Pancreas (tissue), 10 donors: Measurements from ENCODE around the gene CYP1A2. TPM values are rescaled to one million over a fixed set of nuclear protein-coding genes. Genes with fewer than 3 reads are reported as not detected.

Source experiments
- ATAC-seq, 4 donors: fragments of 200-7000 bp; cut with Tn5 transposase; one replicate each; pipeline versions ENCODE4 v1.8.0 to v1.9.1; 2020; ENCODE audit warnings: mild to moderate bottlenecking in 4 of 4, moderate library complexity in 4 of 4
- DNase-seq, 6 donors: peaks; one replicate each; pipeline ENCODE4 v3.0.0-alpha.2; 2020
- FAIRE-seq: peaks from 2 replicates; lab custom pipeline; 2012; peaks lifted over from hg19 to GRCh38; lab: Jason Lieb, UNC
- H3K27ac ChIP-seq, 4 donors: fragments of 200-600 bp; sonication (generic); 1 replicate in 3 of 4; 2 replicates in 1 of 4; pipeline versions ENCODE4 v1.5.0 to v1.8.0; 2020
- H3K27me3 ChIP-seq, 4 donors: fragments of 200-600 bp; one replicate each; pipeline ENCODE4 v1.8.0; 2021
- H3K36me3 ChIP-seq, 3 donors: fragments of 200-600 bp; sonication (generic) in 1 of 3; one replicate each; pipeline versions ENCODE4 v1.5.0 to v1.8.0; 2020 to 2021
- H3K4me1 ChIP-seq, 3 donors: fragments of 200-600 bp; one replicate each; pipeline ENCODE4 v1.8.0; 2021
- H3K4me3 ChIP-seq, 4 donors: fragments of 200-600 bp; sonication (generic) in 2 of 4; one replicate each; pipeline versions ENCODE4 v1.5.0 to v1.8.0; 2020 to 2021
- H3K9me3 ChIP-seq, 4 donors: fragments of 200-600 bp; one replicate each; pipeline ENCODE4 v1.8.0; 2021
- CTCF ChIP-seq, 4 donors: fragments of 200-600 bp; sonication (generic) in 3 of 4; IDR thresholded peaks; one replicate each; pipeline versions ENCODE4 v1.5.0 to v1.8.0; 2021; ENCODE audit warnings: antibody characterized with exemption in 4 of 4
- WGBS, 2 donors: extraction: QIAGEN DNeasy Blood & Tissue Kit; methylation state at CpG; one replicate each; pipeline ENCODE4 v1.1.7; 2013; 5-methylcytosine and 5-hydroxymethylcytosine counted together
- intact Hi-C, 3 donors: fragments of 100-400 bp; cut with DNase I; formaldehyde crosslinking; loops; one replicate each; pipeline versions ENCODE4 v1.11.1 to v1.14.2; 2022
- polyA plus RNA-seq, 2 donors: library from polyadenylated mRNA; stranded (reverse); fragments of 200-250 nt; gene quantifications; one replicate each; pipeline ENCODE4 v1.2.3, GENCODE V29; 2013
- total RNA-seq, 6 donors: library from RNA; stranded (reverse); fragmentation: NEBNext Ultra II Directional in 4 of 6; extraction: Animal tissue kit (Norgen Biotek cat#: 25700) in 4 of 6; gene quantifications; one replicate each; pipeline versions ENCODE4 v1.2.1 to v1.2.4, GENCODE V29; 2021 to 2023
- donor health status: healthy with polysubstance abuse.
- donor health status: DM: no; HTN: no; CAD: no; lungs with moderate emphysema.
- donor health status: DM: no; HTN: no; CAD: no.
- donor health status: control.
- donor health status: control.
- donor health status: Bipolar disorder and iron deficiency.
- donor health status: DM: yes; HTN: yes; CAD: no.
- donor health status: DM: no; HTN: no; CAD: no.
- donor health status: DM: no; HTN: no; CAD: no.
- donor health status: DM: yes; HTN: yes; CAD: no.

Gene CYP1A2
- total and polyA plus RNA-seq, 8 donors, result 0.06 TPM; not detected in 7

GRCh38 chr15:74716651-74717050 lies 32.0 kb upstream of the CYP1A2 start:
- FAIRE-seq (no peak), DNase-seq (no peak), ATAC-seq (no peak)
- H3K4me3 ChIP-seq, result no peak overlapping the region
- no peaks in the 10 kb centered on the region for H3K4me1 ChIP-seq
- no peak for TF ChIP-seq CTCF (IDR thresholded peaks at IDR 0.05)
- H3K27me3 ChIP-seq, result no peaks in the 10 kb centered on the region
- no peaks in the 10 kb centered on the region for H3K9me3 ChIP-seq
- intact Hi-C loops, result no loop called here
- H3K36me3 ChIP-seq, result no peaks in the 10 kb centered on the region
- 66 to 74% methylated on average over 5 of the region's 5 CpGs for WGBS, 2 donors
- no peak overlapping the region for H3K27ac ChIP-seq

GRCh38 chr15:74722591-74722990 lies 26.1 kb upstream of the CYP1A2 start:
- ATAC-seq, result no peak
- peaks cover 0 to 5% (median 0%) of the 10 kb centered on the region in 3 donors for H3K4me1 ChIP-seq
- DNase-seq, result no peak
- H3K27ac ChIP-seq, result no peak overlapping the region
- intact Hi-C loops, result no loop called here
- no peaks in the 10 kb centered on the region for H3K27me3 ChIP-seq
- no peaks in the 10 kb centered on the region for H3K36me3 ChIP-seq
- FAIRE-seq, result no peak
- 75 to 83% methylated on average over 13 of the region's 13 CpGs for WGBS, 2 donors
- H3K9me3 ChIP-seq, result no peaks in the 10 kb centered on the region
- no peak overlapping the region for H3K4me3 ChIP-seq
- no peak for TF ChIP-seq CTCF (IDR thresholded peaks at IDR 0.05)

GRCh38 chr15:74723187-74723586 lies 25.5 kb upstream of the CYP1A2 start:
- 29 to 33% methylated on average over 1 of the region's 1 CpG for WGBS, 2 donors
- intact Hi-C loops, result no loop called here
- H3K27me3 ChIP-seq, result no peaks in the 10 kb centered on the region
- no peak overlapping the region for H3K4me3 ChIP-seq
- no peak for DNase-seq
- H3K36me3 ChIP-seq, result no peaks in the 10 kb centered on the region
- H3K4me1 ChIP-seq, result peaks cover 0 to 5% (median 0%) of the 10 kb centered on the region in 3 donors
- TF ChIP-seq CTCF (IDR thresholded peaks at IDR 0.05), result no peak
- ATAC-seq, result no peak
- FAIRE-seq, result no peak
- no peak overlapping the region for H3K27ac ChIP-seq
- no peaks in the 10 kb centered on the region for H3K9me3 ChIP-seq

GRCh38 chr15:74723754-74724334 lies 24.8 kb upstream of the CYP1A2 start:
- WGBS, 2 donors, result 48 to 51% methylated on average over 1 of the region's 1 CpG
- no peak for TF ChIP-seq CTCF (IDR thresholded peaks at IDR 0.05)
- Histone ChIP-seq H3K4me1 (peaks cover 0 to 5% (median 0%) of the 10 kb centered on the region in 3 donors), H3K36me3 (no peaks in the 10 kb centered on the region), H3K27ac (no peak overlapping the region), H3K4me3 (no peak overlapping the region), H3K9me3 (no peaks in the 10 kb centered on the region), H3K27me3 (no peaks in the 10 kb centered on the region)
- intact Hi-C loops, result no loop called here
- no peak for FAIRE-seq
- no peak for DNase-seq
- ATAC-seq, result peak; percentile 53 to 77 (median 71)

GRCh38 chr15:74724570-74725224 lies 23.9 kb upstream of the CYP1A2 start:
- Histone ChIP-seq H3K27me3 (no peaks in the 10 kb centered on the region), H3K4me1 (peaks cover 0 to 5% (median 0%) of the 10 kb centered on the region in 3 donors), H3K4me3 (no peak overlapping the region), H3K27ac (no peak overlapping the region), H3K9me3 (no peaks in the 10 kb centered on the region), H3K36me3 (no peaks in the 10 kb centered on the region)
- no peak for FAIRE-seq
- DNase-seq, result no peak
- no peak for ATAC-seq
- intact Hi-C loops, result no loop called here
- TF ChIP-seq CTCF (IDR thresholded peaks at IDR 0.05), result no peak
